Measurements from ENCODE around the gene NKAPD1.
"Not testable (repeated sequence)": the region's sequence is repeated elsewhere in the genome, so short reads cannot be mapped to it uniquely, and the experiment has no call there.

NKAPD1 gene

GRCh38 chr11:112073941-112074811, at the start of gene NKAPD1, which contains the start of gene PIH1D2:
NKAPD1 (plus strand) TSS chr11:112074299; CDS start chr11:112075575, 1,276 bp downstream.
PIH1D2 (minus strand) TSS chr11:112074017; CDS start chr11:112073174, 843 bp downstream.
- DNase-seq (ENCODE audit: low read depth) = peak; percentile 46

GRCh38 chr11:112024773-112025678, 49.1 kb upstream of the NKAPD1 start, which contains the start of gene DLAT:
DLAT (plus strand) TSS chr11:112025408; CDS start chr11:112025473, 65 bp downstream.
- peak; percentile 60 for DNase-seq (ENCODE audit: low read depth)

DNA sequence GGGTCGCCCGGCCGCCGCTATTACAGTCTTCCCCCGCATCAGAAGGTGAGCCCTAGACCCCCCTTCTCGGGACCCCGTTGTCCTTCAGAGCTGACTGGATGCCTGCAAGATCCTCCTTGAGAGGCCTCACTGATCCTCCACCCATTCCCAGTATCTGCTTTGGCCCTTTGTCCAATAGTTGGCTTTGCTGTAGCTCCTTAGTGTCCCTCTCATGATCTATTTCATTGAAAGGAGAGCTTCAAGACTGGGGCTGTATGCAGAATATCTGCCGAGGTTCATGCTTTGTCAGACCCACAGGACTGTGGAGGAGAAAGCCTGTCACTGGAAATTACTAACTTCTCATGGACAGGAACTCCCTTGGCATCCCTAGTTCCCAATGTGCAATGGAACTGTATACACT, 48.4 kb upstream of the NKAPD1 start:
- DNase-seq (ENCODE audit: low read depth) = no peak

DNA sequence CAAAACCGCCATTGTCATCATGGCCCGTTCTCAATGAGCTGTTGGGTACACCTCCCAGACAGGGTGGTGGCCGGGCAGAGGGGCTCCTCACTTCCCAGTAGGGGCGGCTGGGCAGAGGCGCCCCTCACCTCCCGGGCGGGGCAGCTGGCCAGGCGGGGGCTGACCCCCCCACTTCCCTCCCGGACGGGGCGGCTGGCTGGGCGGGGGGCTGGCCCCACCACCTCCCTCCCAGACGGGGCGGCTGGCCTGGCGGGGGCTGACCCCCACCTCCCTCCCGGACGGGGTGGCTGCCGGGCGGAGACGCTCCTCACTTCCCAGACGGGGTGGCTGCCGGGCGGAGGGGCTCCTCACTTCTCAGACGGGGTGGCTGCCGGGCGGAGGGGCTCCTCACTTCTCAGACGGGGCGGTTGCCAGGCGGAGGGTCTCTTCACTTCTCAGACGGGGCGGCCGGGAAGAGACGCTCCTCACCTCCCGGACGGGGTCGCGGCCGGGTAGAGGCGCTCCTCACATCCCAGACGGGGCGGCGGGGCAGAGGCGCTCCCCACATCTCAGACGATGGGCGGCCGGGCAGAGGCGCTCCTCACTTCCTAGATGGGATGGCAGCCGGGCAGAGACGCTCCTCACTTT, 47.2 kb upstream of the NKAPD1 start:
- DNase-seq (ENCODE audit: low read depth) = not testable (repeated sequence)

DNA sequence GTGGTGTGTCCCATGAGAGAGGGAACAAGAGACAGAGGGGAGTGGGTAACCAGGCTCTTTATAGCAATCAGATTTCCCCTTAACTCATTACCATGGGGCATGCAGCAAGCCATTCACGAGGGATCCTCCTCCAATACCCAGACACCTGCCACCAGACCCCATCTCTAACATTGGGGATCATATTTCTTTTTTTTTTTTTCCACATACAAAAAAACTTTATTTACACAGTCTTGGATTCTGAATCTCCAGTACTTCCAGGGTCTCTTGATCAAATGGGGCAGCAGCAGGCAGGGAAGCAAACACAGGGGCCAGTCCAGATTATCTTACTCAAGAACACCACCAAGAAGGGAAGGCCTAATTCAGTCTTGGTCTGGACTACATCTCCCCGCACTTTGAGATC, 44.6 kb upstream of the NKAPD1 start:
- DNase-seq (ENCODE audit: low read depth) = no peak

DNA sequence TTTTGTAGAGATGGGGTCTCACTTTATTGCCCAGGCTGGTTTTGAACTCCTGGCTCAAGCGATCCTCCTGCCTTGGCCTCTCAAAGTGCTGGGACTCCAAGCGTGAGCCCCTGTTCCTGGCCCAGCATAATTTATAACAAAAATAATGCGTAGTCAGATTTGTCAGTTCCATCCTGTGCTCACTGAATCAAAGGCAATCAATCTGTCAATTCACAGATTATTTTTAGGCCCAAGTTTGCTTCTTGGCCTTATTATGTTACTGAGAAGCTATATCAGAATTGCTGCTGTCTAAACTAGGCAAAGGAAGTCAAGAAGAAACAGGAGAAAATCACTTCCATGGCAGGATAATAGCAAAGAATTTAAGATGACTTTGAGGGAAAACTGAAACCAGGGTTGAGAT, 40.2 kb upstream of the NKAPD1 start:
- no peak for DNase-seq (ENCODE audit: low read depth)

DNA sequence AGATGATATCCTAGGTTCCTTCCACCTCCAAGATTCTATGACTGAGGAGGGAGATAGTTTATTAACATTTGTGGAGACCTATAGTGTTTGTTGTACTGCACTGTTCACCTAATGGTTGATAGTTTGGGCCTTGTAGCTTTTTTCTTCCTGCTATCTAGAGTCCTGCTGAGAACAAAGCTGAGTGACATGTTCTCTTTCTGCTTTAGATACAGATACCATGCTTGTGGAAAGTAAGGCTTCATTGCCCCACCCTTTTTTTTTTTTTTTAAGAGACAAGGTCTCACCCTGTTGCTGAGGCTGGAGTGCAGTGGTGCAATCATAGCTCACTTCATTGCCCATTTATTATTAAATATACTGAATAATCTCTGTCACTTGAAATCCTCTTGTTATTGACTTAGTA, 36.6 kb upstream of the NKAPD1 start:
- no peak for DNase-seq (ENCODE audit: low read depth)

- DNase-seq (ENCODE audit: low read depth) = no peak
Observed at GRCh38 chr11:112042161-112042960, 31.7 kb upstream of the NKAPD1 start.

DNA sequence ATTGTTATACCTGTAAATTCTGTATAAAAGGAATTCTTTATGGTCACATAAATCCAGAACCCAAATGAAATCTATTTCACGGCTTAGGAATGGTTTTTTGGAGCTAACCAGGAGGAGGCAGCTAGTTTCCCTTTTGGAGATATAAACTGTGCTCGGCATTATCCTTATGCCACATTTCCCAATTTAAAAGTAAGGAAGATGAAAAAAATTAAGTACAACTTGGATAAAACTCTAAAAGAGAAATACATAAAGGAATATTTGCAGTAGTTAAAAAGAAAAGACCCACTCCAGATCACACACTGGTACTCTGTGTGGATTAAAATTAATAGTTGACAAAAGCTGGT, 31.2 kb upstream of the NKAPD1 start:
- no peak for DNase-seq (ENCODE audit: low read depth)

- no peak for DNase-seq (ENCODE audit: low read depth)
Observed at GRCh38 chr11:112044961-112045360, 29.1 kb upstream of the NKAPD1 start.

DNA sequence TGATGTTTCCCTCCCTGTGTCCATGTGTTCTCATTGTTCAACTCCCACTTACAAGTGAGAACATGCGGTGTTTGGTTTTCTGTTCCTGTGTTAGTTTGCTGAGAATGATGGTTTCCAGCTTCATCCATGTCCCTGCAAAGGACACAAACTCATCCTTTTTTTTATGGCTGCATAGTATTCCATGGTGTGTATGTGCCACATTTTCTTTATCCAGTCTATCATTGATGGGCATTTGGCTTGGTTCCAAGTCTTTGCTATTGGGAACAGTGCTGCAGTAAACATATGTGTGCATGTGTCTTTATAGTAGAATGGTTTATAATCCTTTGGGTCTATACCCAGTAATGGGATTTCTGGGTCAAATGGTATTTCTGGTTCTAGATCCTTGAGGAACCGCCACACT, 27.5 kb upstream of the NKAPD1 start:
- not testable (repeated sequence) for DNase-seq (ENCODE audit: low read depth)

- not testable (repeated sequence) for DNase-seq (ENCODE audit: low read depth)
Observed at GRCh38 chr11:112048256-112048655, 25.8 kb upstream of the NKAPD1 start.

GRCh38 chr11:112049777-112050176, 24.3 kb upstream of the NKAPD1 start:
- DNase-seq (ENCODE audit: low read depth) = no peak

DNA sequence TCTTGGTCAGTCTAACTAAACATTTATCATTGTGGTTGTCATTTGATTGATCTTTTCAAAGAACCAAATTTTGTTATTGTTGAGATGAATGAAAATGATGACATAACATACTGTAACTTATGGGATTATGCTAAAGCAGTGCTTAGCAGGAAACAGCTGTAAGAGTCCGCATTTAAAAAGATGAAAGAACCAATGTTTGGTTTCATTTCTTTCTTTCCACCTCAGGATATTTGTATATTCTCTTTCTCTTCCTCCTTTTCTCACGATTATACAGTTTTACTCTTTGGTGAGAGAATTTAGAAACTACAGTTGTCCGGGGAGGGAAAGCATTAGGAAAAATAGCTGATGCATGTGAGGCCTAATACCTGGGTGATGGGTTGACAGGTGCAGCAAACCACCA, 23.4 kb upstream of the NKAPD1 start:
- DNase-seq (ENCODE audit: low read depth) = no peak

GRCh38 chr11:112051768-112052167, 22.3 kb upstream of the NKAPD1 start:
- no peak for DNase-seq (ENCODE audit: low read depth)

DNA sequence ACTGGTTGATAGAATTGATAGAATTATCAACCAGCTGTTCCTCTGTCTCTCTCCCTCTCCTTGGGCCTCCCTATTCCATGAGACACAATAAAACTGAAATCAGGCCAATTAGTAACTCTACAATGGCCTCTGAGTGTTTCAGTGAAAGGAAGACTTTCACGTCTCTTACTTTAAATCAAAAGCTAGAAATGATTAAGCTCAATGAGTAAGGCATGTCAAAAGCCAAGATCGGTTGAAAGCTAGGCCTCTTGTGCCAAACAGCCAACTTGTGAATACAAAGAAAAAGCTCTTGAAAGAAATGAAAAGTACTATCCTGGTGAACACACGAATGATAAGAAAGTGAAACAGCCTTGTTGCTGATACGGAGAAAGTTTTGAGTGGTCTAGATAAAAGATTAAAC, 16.9 kb upstream of the NKAPD1 start:
- no peak for DNase-seq (ENCODE audit: low read depth)

DNA sequence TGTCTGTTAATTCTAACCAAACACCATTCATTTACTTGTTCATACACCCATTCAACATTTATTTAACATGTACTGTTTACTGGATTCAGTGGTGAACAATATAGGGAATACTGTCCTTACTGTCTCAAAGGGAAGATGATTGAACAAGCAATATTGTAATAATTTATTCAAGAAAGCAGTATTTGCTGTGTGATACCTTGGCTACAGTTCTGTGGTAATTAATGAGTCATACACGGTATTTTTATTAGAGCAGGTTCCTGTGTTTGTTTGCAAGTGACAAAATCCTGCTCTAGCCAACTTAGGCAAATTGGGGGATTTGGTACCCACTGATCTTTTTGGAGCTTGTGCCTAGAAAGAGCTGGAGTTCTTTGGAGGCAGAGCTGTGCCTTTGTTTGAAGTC, 16.0 kb upstream of the NKAPD1 start:
- no peak for DNase-seq (ENCODE audit: low read depth)

GRCh38 chr11:112062923-112063322, 11.2 kb upstream of the NKAPD1 start:
- DNase-seq (ENCODE audit: low read depth) = no peak

DNA sequence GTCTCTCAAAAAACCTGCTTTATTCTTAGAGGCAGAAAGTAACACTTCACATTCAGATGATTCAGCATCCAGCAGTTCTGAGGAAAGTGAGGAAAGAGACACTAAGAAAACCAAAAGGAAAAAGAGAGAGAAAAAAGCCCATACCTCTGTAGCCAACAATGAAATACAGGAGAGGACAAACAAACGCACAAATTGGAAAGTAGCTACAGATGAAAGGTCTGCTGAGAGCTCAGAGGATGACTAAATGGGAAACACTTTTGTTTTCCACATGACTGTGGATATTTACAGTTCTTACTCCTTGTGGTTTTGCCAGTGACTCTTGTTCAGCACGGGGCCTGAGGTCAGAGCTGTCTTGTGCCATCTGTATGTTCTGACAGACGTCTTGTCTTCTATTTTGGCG, 8.6 kb downstream of the NKAPD1 start:
- no peak for DNase-seq (ENCODE audit: low read depth)

DNA sequence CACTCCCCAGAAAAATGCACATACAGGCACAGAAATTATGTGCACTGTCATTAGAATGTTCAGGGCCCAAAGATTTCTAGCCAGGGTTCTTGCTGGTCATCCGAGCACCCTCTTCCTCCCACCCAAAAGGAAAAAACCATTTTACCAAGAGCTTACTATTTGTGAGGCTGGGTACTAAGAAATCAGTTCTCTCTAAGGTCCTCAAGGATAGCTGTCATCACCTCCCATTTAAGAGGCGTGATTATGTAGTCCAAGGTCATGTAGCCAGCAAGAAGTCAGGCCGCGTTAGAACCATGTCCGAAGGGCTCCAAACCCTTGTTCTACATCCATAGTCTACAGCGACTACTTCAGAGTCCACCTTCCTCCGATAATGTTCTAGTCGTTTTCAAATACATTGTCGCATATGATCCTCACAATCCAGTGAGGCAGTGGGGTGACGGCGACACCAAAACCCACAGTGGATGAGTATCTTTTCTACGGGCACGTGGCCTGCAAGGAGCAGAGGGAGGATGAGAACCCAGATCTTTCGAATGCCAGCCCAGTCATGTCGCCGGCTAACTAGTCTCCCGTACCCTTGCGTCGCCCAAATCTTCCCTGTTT, 11.8 kb downstream of the NKAPD1 start:
- DNase-seq (ENCODE audit: low read depth) = no peak

All from stimulated activated CD8-positive, alpha-beta memory T cell treated with anti-CD3 and anti-CD28 coated beads, Interleukin-15, amount 100 ng/mL, for 24 hours (primary cell).